Colon (tissue), 2 donors: ENCODE results near the gene MAP3K14.

Source experiments
- FAIRE-seq: peaks from 2 replicates; lab custom pipeline; 2012; peaks lifted over from hg19 to GRCh38; lab: Jason Lieb, UNC
- donor health status: control.
- donor health status: control.

MAP3K14 gene

GRCh38 chr17:45338996-45339535 lies 22.2 kb upstream of the MAP3K14 start:
- no peak for FAIRE-seq

- no peak for FAIRE-seq
Measured at GRCh38 chr17:45338023-45338781, 21.4 kb upstream of the MAP3K14 start.

GRCh38 chr17:45336390-45337182 lies 19.8 kb upstream of the MAP3K14 start:
- FAIRE-seq, result no peak

GRCh38 chr17:45335721-45336120 lies 18.9 kb upstream of the MAP3K14 start:
- FAIRE-seq, result no peak

GRCh38 chr17:45334701-45335677 lies 18.2 kb upstream of the MAP3K14 start:
- no peak for FAIRE-seq

- FAIRE-seq, result no peak
Measured at GRCh38 chr17:45334231-45334630, 17.4 kb upstream of the MAP3K14 start.

- FAIRE-seq, result no peak
Measured at GRCh38 chr17:45333702-45334092, 16.9 kb upstream of the MAP3K14 start.

GRCh38 chr17:45332989-45333701 lies 16.3 kb upstream of the MAP3K14 start:
- no peak for FAIRE-seq

- FAIRE-seq, result no peak
Measured at GRCh38 chr17:45332505-45332904, 15.7 kb upstream of the MAP3K14 start.

- no peak for FAIRE-seq
Measured at GRCh38 chr17:45326626-45327025, 9.8 kb upstream of the MAP3K14 start.

- no peak for FAIRE-seq
Measured at GRCh38 chr17:45325810-45326209, 9.0 kb upstream of the MAP3K14 start.

- FAIRE-seq, result no peak
Measured at GRCh38 chr17:45324336-45324735, 7.5 kb upstream of the MAP3K14 start.

GRCh38 chr17:45322168-45322567 lies 5.3 kb upstream of the MAP3K14 start:
- FAIRE-seq, result no peak

- FAIRE-seq, result no peak
Measured at GRCh38 chr17:45320931-45321461, 4.2 kb upstream of the MAP3K14 start.

- no peak for FAIRE-seq
Measured at GRCh38 chr17:45320349-45320930, 3.6 kb upstream of the MAP3K14 start.

GRCh38 chr17:45319239-45319703 lies 2.5 kb upstream of the MAP3K14 start:
- FAIRE-seq, result no peak

GRCh38 chr17:45318561-45319230 lies 1.9 kb upstream of the MAP3K14 start:
- no peak for FAIRE-seq

- FAIRE-seq, result peak; percentile 45
Measured at GRCh38 chr17:45317111-45317928, 500 bp upstream of the MAP3K14 start.
